RWPE1 (cell line): ENCODE data around the gene TSHZ2.

ENCODE experiments used
- CTCF ChIA-PET: fragments of 350-600 bp; sonication (Branson Sonifier 250); formaldehyde crosslinking; extraction: SDS; loops from one replicate; lab custom pipeline; 2021; lab: Yijun Ruan, JAX
- POLR2A ChIA-PET: fragments of 400-600 bp; formaldehyde crosslinking; extraction: SDS; loops from one replicate; lab custom pipeline; 2020; ENCODE audit warnings: antibody characterized with exemption; ENCODE audit not compliant: low non-redundant PET; lab: Yijun Ruan, JAX
- DNase-seq: peaks from one replicate; pipeline ENCODE4 v3.0.0; 2012; ENCODE audit warnings: low spot score
- H3K27ac ChIP-seq: fragments of 450-650 bp; 2 replicates; pipeline ENCODE4 v1.5.1; 2017
- TF ChIP-seq, protein P1 (sequence below): fragments of 450-650 bp; conservative IDR thresholded peaks from 2 replicates; pipeline ENCODE4 v1.5.1; 2017; ENCODE audit warnings: low read depth, mild to moderate bottlenecking

Gene TSHZ2

GRCh38 chr20:53009979-53010735 lies 38.0 kb downstream of the TSHZ2 start:
- no peak overlapping the region for H3K27ac ChIP-seq
- ChIA-PET CTCF (interaction anchor here (0.6 kb wide), 1 partner anchor 860 kb away, joined by 3 read pairs; no protein-coding TSS in a partner anchor), POLR2A (no interaction called here)
- TF ChIP-seq, protein P1, sequence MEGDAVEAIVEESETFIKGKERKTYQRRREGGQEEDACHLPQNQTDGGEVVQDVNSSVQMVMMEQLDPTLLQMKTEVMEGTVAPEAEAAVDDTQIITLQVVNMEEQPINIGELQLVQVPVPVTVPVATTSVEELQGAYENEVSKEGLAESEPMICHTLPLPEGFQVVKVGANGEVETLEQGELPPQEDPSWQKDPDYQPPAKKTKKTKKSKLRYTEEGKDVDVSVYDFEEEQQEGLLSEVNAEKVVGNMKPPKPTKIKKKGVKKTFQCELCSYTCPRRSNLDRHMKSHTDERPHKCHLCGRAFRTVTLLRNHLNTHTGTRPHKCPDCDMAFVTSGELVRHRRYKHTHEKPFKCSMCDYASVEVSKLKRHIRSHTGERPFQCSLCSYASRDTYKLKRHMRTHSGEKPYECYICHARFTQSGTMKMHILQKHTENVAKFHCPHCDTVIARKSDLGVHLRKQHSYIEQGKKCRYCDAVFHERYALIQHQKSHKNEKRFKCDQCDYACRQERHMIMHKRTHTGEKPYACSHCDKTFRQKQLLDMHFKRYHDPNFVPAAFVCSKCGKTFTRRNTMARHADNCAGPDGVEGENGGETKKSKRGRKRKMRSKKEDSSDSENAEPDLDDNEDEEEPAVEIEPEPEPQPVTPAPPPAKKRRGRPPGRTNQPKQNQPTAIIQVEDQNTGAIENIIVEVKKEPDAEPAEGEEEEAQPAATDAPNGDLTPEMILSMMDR = no peak
- no peak for DNase-seq

DNA sequence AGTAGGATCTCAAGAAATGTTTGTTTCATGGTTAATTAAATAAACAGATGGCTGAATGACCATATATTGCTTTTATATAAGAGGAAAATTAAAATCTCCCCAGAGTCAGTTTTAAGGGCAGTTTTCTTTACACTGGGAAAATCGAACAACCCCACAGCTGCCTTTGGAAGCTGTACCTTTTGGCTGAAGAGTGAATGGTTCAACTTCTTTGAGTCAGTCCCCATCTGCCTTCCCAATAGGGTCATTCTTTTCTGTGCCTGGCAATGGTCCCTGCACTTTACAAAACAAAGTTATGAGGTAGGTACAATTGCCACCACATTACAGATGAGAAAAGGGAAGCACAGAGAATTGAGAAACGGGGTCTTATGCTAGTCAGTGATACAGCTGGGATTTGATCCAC lies 39.5 kb downstream of the TSHZ2 start:
- POLR2A ChIA-PET = no interaction called here
- CTCF ChIA-PET = no interaction called here
- no peak overlapping the region for H3K27ac ChIP-seq
- no peak for DNase-seq
- TF ChIP-seq, protein P1 = no peak

DNA sequence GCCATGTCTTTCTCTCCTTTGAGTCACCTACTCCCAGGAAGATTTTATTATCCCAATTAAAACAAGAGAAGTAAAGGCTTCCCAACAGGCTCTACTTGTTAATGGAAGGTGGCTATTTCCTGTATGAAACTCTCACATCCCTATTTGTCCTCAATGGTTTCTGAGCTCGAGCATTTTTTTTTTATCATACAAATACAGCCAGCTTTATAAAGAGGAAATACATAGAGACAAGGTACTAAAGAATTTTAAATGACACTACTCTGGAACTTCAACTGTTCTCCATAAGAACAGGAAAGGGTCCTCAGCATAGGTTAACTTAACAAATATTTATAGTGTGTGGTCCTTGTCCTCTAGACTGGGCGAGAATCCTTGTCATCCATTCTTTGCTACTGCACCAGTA lies 41.0 kb downstream of the TSHZ2 start:
- TF ChIP-seq, protein P1 = no peak
- no peak overlapping the region for H3K27ac ChIP-seq
- ChIA-PET POLR2A (no interaction called here), CTCF (no interaction called here)
- no peak for DNase-seq

- no peak for DNase-seq
- POLR2A ChIA-PET = no interaction called here
These were observed 41.7 kb downstream of the TSHZ2 start for GRCh38 chr20:53013847-53014246.

GRCh38 chr20:53016071-53016470 lies 43.9 kb downstream of the TSHZ2 start:
- no peak overlapping the region for H3K27ac ChIP-seq
- TF ChIP-seq, protein P1 = no peak
- CTCF ChIA-PET = no interaction called here
- POLR2A ChIA-PET = no interaction called here
- no peak for DNase-seq

More at GRCh38 chr20:53013847-53014246, 41.7 kb downstream of the TSHZ2 start:
- no peak overlapping the region for H3K27ac ChIP-seq
- CTCF ChIA-PET = no interaction called here
- TF ChIP-seq, protein P1 = no peak

GRCh38 chr20:53016534-53017042 lies 44.4 kb downstream of the TSHZ2 start:
- no peak for DNase-seq
- TF ChIP-seq, protein P1 = no peak
- POLR2A ChIA-PET = no interaction called here
- H3K27ac ChIP-seq = no peak overlapping the region
- CTCF ChIA-PET = no interaction called here
